Right lobe of liver (tissue), 6 donors: Measurements from ENCODE around the gene PRR15. TPM values are rescaled to one million over a fixed set of nuclear protein-coding genes. Genes with fewer than 3 reads are reported as not detected.

ENCODE experiments used
- ATAC-seq, 4 donors: fragments of 200-7000 bp; cut with Tn5 transposase; one replicate each; pipeline ENCODE4 v1.9.1; 2020; ENCODE audit warnings: mild to moderate bottlenecking in 4 of 4, moderate library complexity in 4 of 4
- DNase-seq, 3 donors: peaks; one replicate each; pipeline ENCODE4 v3.0.0-alpha.2; 2020
- H3K27ac ChIP-seq, 3 donors: fragments of 200-600 bp; one replicate each; pipeline ENCODE4 v1.8.0; 2022
- H3K27me3 ChIP-seq, 2 donors: fragments of 200-600 bp; one replicate each; pipeline ENCODE4 v1.8.0; 2022
- H3K36me3 ChIP-seq, 4 donors: fragments of 200-600 bp; sonication (generic) in 1 of 4; one replicate each; pipeline versions ENCODE4 v1.5.1 to v1.8.0; 2017 to 2022; ENCODE audit warnings: control low read depth in 1 of 4
- H3K4me1 ChIP-seq, 4 donors: fragments of 200-600 bp; sonication (generic) in 1 of 4; one replicate each; pipeline versions ENCODE4 v1.5.1 to v1.8.0; 2017 to 2022; ENCODE audit warnings: control low read depth in 1 of 4
- H3K4me3 ChIP-seq, 3 donors: fragments of 200-600 bp; one replicate each; pipeline ENCODE4 v1.8.0; 2022
- H3K9me3 ChIP-seq, 4 donors: fragments of 200-600 bp; sonication (generic) in 1 of 4; one replicate each; pipeline versions ENCODE4 v1.5.1 to v1.8.0; 2017 to 2022; ENCODE audit warnings: control low read depth in 1 of 4
- POLR2A ChIP-seq: fragments of 450-650 bp; IDR thresholded peaks from one replicate; pipeline ENCODE4 v1.6.1; 2017; ENCODE audit warnings: antibody characterized with exemption, mild to moderate bottlenecking
- WGBS: methylation state at CpG from one replicate; pipeline ENCODE4 v1.1.6; 2018; ENCODE audit warnings: low coverage, low lambda C conversion rate; ENCODE audit not compliant: insufficient coverage; ENCODE audit errors: missing lambda C conversion rate; 5-methylcytosine and 5-hydroxymethylcytosine counted together
- intact Hi-C, 2 donors: fragments of 100-400 bp; cut with DNase I; formaldehyde crosslinking; loops; one replicate each; pipeline versions ENCODE4 v1.11.2 to v1.14.1; 2022
- total RNA-seq, 6 experiments: library from RNA; depleted of rRNA in 2 of 6; stranded (reverse); fragments of >200 nt in 2 of 6; fragmentation: NEBNext Ultra II Directional in 3 of 6; extraction: Animal tissue kit (Norgen Biotek cat#: 25700) in 3 of 6; gene quantifications; one replicate each; pipeline versions ENCODE4 v1.1.0 to v1.2.4, GENCODE V29; 2016 to 2023
- TF ChIP-seq, protein P1 (sequence below), 4 donors: fragments of 200-600 bp in 3 of 4; fragments of 450-650 bp in 1 of 4; IDR thresholded peaks; one replicate each; pipeline versions ENCODE4 v1.5.1 to v1.8.0; 2016 to 2022; ENCODE audit warnings: antibody characterized with exemption in 4 of 4, mild to moderate bottlenecking in 2 of 4
- donor health status: DM: no; HTN: yes; CAD: no.
- donor health status: DM: no; HTN: no; CAD: no.
- donor health status: DM: no; HTN: no; CAD: no.
- donor health status: DM: no; HTN: yes; CAD: no.
- donor health status: DM: no; HTN: yes; CAD: no.

The PRR15 gene
- total RNA-seq, 6 experiments from 2014 or later = 0.18 to 1.3 (median 0.42) TPM; not detected in 3

DNA sequence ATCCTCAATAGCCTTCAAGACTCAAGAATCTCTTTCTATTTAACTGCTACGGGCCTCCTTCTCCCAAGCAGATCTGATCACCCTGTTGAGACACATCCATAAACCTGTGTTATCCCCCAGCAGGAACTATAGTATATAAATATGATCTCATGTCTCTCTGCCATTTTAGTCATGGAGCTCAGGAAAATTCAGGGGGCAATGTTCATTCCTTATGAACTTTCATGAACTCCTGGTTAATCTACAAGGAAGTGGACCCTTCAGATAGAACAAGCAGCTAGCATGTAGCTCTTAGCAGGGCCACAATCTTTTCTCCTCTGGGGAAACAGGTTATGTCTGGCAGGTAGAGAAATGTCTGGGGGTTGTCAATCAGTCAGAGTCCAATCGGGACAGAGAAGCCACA is 8.9 kb downstream of the PRR15 start:
- intact Hi-C loops = no loop called here
- no peak overlapping the region for H3K27ac ChIP-seq
- 69% methylated on average over 2 of the region's 2 CpGs for WGBS

DNA sequence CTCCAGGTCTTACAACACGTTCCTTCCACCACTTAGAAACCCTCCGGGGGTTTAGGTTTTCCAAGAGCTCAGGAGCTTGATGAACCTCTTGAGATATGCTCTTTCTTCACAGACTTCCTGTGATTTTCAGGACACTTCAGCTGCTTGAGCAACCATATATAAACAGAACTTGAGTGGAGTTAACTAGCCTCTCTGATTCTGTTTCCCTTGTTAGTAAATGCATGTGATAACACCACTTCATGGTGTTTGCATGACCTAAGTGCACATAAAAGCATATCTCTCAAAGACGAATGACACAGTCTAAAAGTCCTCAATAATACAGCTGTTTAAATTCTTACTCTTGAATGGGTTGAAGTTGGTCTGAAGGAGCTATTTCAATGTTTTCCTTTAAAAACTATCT is 9.9 kb downstream of the PRR15 start:
- no peaks in the 10 kb centered on the region for H3K4me1 ChIP-seq
- H3K27me3 ChIP-seq = no peaks in the 10 kb centered on the region
- H3K27ac ChIP-seq = no peak overlapping the region
- DNase-seq (no peak), ATAC-seq (no peak)
- TF ChIP-seq, protein P1, sequence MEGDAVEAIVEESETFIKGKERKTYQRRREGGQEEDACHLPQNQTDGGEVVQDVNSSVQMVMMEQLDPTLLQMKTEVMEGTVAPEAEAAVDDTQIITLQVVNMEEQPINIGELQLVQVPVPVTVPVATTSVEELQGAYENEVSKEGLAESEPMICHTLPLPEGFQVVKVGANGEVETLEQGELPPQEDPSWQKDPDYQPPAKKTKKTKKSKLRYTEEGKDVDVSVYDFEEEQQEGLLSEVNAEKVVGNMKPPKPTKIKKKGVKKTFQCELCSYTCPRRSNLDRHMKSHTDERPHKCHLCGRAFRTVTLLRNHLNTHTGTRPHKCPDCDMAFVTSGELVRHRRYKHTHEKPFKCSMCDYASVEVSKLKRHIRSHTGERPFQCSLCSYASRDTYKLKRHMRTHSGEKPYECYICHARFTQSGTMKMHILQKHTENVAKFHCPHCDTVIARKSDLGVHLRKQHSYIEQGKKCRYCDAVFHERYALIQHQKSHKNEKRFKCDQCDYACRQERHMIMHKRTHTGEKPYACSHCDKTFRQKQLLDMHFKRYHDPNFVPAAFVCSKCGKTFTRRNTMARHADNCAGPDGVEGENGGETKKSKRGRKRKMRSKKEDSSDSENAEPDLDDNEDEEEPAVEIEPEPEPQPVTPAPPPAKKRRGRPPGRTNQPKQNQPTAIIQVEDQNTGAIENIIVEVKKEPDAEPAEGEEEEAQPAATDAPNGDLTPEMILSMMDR (IDR thresholded peaks at IDR 0.05) = no peak
- TF ChIP-seq POLR2A = no peak
- no peaks in the 10 kb centered on the region for H3K36me3 ChIP-seq
- H3K4me3 ChIP-seq = no peak overlapping the region
- intact Hi-C loops = no loop called here
- 59% methylated on average over 3 of the region's 3 CpGs for WGBS
- H3K9me3 ChIP-seq = no peaks in the 10 kb centered on the region

More for the DNA sequence above, 8.9 kb downstream of the PRR15 start:
- no peak for TF ChIP-seq POLR2A
- TF ChIP-seq, protein P1 (IDR thresholded peaks at IDR 0.05) = no peak
- Histone ChIP-seq H3K4me1 (no peaks in the 10 kb centered on the region), H3K4me3 (no peak overlapping the region), H3K9me3 (no peaks in the 10 kb centered on the region), H3K36me3 (no peaks in the 10 kb centered on the region), H3K27me3 (no peaks in the 10 kb centered on the region)
- DNase-seq = no peak
- no peak for ATAC-seq

DNA sequence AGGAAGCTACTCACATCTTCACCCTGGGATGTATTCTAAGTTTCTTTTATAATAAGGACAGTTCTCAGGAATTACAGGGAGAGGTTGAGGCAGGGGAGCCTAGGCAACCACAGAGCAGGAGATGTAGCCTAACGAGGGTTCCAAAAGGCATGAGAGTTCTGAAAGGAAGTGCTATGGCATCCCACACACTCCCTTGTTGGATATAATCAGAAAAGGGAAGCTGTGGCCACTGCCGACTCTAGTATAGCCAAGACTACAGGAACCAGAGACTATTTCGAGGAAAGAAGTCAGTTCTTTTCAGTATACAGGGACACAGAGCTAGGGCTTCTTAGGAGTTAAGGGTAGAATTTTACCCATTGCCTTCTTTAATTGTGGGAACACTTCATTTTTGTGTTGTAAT is 11.0 kb downstream of the PRR15 start:
- H3K27me3 ChIP-seq = no peaks in the 10 kb centered on the region
- no peaks in the 10 kb centered on the region for H3K9me3 ChIP-seq
- intact Hi-C loops = no loop called here
- 53% methylated on average over 3 of the region's 3 CpGs for WGBS
- no peak for ATAC-seq
- H3K36me3 ChIP-seq = no peaks in the 10 kb centered on the region
- TF ChIP-seq, protein P1 (IDR thresholded peaks at IDR 0.05) = no peak
- TF ChIP-seq POLR2A = no peak
- H3K27ac ChIP-seq = no peak overlapping the region
- no peak for DNase-seq
- no peaks in the 10 kb centered on the region for H3K4me1 ChIP-seq
- no peak overlapping the region for H3K4me3 ChIP-seq

DNA sequence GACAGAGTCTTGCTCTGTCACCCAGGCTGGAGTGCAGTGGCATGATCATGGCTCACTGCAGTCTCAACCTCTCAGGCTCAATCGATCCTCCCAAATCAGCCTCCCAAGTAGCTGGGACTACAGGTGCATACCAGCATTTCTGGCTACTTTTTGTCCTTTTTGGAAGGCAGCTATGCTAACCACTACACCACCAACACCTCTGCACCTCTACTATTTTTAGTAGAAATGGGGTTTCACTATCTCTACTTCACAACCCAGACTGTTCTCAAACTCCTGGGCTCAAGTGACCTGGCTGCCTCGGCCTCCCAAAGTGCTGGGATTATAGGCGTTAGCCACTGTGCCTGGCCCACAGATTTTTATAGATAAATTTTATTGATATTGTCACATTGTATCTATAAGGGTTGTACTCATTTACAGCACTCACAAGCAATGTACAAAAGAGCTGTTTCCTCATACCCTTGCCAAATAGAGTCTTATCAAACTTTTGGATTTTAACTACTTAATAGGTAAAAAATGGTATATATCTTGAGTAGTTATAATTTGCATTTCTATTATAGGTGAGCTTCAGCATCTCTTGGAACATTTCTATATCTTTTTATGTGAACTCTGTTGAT is 23.7 kb downstream of the PRR15 start:
- DNase-seq (no peak), ATAC-seq (no peak)
- no peaks in the 10 kb centered on the region for H3K9me3 ChIP-seq
- no peaks in the 10 kb centered on the region for H3K36me3 ChIP-seq
- 63% methylated on average over 3 of the region's 3 CpGs for WGBS
- no peaks in the 10 kb centered on the region for H3K27me3 ChIP-seq
- no peak overlapping the region for H3K27ac ChIP-seq
- intact Hi-C loops = no loop called here
- no peak overlapping the region for H3K4me3 ChIP-seq
- TF ChIP-seq, protein P1 (IDR thresholded peaks at IDR 0.05) = no peak
- TF ChIP-seq POLR2A = no peak
- H3K4me1 ChIP-seq = no peaks in the 10 kb centered on the region

DNA sequence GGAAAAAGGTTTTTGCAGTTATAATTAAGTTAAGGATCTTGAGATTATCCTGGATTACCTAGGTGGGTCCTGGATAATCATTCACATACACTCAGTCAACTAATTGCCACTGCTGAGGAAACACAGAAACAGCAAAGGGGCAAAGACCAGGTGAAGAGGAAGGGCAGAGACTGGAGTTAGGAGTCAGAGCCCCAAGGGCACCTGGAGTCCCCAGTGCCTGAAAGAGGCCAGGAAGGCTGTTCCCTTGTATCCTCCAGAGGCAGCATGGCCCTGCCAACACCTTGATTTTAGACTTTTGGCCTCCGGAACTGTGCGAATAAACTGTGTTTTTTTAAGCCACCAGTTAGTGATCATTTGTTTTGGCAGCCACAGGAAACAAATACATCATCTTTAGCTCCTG is 24.6 kb downstream of the PRR15 start:
- Histone ChIP-seq H3K9me3 (no peaks in the 10 kb centered on the region), H3K4me1 (no peaks in the 10 kb centered on the region), H3K4me3 (no peak overlapping the region), H3K27ac (no peak overlapping the region), H3K36me3 (no peaks in the 10 kb centered on the region), H3K27me3 (no peaks in the 10 kb centered on the region)
- DNase-seq (no peak), ATAC-seq (no peak)
- 80% methylated on average over 2 of the region's 2 CpGs for WGBS
- no peak for TF ChIP-seq POLR2A
- TF ChIP-seq, protein P1 (IDR thresholded peaks at IDR 0.05) = no peak
- intact Hi-C loops = no loop called here
